Fibroblast of skin of left quadriceps (primary cell): ENCODE results near the gene TAS2R31.
"Not testable (repeated sequence)": the region's sequence is repeated elsewhere in the genome, so short reads cannot be mapped to it uniquely, and the experiment has no call there.

ENCODE experiments used
- DNase-seq, 2 experiments: peaks; one replicate each; pipeline ENCODE4 v3.0.0-alpha.2; 2013; ENCODE audit warnings: low read depth in 2 of 2

TAS2R31 gene, protein sequence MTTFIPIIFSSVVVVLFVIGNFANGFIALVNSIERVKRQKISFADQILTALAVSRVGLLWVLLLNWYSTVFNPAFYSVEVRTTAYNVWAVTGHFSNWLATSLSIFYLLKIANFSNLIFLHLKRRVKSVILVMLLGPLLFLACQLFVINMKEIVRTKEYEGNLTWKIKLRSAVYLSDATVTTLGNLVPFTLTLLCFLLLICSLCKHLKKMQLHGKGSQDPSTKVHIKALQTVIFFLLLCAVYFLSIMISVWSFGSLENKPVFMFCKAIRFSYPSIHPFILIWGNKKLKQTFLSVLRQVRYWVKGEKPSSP

DNA sequence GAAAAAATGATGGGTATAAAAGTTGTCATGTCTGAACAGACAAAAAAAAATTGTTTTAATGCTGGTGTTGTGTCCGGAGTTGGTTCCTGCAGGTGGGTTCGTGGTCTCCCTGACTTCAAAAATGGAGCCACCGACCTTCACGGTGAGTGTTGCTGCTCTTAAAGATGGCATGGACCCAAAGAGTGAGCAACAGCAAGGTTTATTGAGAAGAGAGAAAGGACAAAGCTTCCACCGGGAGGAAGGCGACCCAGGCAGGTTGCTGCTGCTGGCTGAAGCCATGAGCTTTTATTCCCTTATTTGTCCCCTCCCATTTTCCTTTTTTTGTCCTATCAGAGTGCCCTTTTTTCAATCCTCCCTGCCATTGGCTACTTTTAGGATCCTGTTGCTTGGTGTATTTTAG, at the start of gene TAS2R31:
Gene TAS2R31, minus strand, starts transcription at position 101 of the 400 bp plus-strand sequence. Its CDS starts 72 bp downstream, at position 29.
- DNase-seq: no peak

DNA sequence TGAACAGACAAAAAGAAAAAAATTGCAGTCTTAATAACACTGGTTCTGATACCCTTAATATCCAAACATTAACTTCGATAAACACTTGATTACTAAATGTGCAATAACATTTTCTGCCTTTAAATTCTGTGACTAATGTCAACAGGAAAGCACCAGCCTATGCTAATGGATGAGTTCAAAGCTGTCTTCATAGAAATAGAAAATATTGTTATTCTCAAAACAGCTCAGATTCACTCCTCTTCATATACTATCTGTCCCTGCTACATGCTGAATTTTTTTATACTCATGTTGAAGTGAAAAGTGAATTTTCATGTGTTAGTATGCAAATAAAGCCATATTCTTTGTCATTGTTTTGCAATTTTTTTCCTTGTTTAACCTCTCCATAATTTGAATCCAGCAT, 47.0 kb upstream of the TAS2R31 start:
- DNase-seq: no peak

DNA sequence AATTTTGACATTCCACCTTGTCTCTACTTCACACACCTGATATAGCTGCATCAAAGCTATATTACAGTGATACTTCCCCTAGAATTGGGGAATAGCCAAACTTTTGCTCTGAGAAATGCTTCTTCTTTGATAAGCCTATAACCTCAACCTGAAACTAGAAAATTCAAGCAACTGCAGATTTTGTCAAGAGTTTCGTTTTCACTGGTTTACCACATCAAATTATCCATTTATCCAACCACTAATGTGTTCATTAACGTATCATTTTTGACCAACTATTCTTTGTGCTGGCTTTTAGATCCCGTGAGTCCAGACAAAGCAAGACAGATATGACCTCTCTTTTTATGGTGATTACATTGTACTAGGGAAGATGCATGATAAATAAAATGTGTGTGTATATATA, 44.4 kb upstream of the TAS2R31 start:
- DNase-seq: no peak

DNA sequence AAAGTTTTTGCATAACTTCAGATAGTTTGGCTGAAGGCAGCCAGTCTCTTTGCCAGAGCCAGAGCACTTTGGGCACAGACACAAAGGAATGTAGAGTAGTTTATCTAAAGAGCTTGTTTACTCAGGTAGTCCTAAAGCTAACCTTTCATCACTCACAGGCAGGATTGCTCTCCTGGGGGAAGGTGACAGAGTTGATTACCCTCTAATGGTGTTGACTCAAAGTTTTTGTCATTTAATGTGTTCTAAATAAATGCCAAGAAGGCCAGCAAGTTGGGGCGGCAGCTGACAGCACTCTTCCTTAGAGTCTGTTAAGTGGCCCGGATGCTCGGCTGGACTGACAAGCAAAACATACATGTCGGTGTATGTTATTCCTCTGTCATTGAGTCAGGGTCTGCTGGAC, 40.2 kb upstream of the TAS2R31 start:
- DNase-seq: no peak

DNA sequence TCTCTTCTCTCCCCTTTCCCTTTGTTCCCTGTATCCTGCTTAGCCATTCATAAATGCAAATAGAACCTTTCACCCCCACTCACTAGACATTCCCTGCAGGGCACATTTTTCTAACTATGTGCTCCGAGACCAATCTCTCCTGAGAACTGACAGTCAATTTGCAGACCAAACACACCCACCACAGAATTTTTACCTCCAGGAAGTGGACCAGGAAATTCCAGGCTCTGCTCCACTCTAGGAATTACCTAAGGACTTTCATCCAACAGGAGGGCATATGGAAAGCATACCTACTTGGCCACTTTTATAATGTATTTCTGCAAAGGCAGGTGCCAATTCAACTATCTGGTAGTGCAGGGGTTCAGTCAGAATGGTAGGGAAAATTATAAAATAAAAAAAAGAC, 39.8 kb upstream of the TAS2R31 start:
- no peak for DNase-seq

DNA sequence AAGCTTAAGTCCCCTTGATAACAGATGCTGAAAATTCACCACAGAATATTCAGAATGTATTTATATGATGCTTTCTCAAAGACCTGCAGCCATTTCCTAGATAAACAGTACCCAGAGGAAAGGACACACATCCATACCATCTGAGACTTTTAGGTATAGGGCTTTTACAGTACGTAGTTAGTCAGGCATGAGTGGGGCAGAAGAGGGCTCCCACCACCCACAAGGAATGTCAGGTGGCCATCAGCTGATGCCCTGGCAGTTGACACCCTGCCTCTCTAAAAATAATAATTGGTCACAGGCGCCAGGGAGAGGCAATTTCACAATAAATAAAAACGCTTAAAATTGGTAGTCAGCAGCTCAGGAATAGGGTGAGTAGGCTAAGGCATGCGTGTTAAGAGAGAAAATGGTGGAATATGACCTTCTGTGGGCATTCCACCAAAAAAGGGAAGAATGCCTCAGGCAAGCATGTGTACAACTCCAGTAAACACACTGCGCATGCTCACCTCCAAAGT, 38.7 kb upstream of the TAS2R31 start:
- no peak for DNase-seq

DNA sequence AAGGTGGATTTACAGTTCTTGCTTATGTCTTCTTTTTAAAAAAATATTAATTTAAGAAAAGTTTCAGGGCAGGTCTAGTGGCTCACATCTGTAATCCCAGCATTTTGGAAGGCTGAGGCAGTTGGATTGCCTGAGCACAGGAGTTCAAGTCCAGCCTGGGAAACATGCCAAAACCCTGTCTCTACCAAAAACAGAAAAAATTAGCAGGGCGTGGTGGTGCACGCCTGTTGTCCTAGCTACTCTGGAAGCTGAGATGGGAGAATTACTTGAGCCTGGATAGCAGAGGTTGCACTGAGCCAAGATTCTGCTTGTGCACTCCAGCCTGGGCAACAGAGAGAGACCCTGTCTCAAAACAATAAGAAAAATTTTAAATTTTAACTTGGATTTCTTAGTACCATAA, 36.3 kb upstream of the TAS2R31 start:
- DNase-seq: no peak

DNA sequence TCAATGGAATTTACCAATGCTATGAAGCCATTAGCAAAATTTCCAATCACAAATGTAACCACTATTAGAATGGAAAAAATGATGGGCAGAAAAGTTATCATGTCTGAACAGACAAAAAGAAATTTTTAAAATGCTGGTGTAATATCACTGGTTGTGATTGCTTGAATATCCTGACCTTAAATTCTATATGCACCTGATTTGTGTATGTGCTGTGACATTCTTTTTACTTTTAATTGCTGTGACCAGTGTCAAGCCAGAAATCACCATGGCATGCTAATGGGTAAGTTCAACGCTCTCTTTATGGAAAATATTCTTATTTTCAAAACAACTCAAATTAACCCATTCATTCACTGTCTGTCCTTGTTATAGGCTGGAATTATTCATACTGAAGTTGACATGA, 31.0 kb upstream of the TAS2R31 start, which contains the start of gene TAS2R46:
Gene TAS2R46, minus strand, starts transcription at position 101 of the 400 bp plus-strand sequence. Its CDS starts 0 bp downstream, at position 101.
- DNase-seq: not testable (repeated sequence)

DNA sequence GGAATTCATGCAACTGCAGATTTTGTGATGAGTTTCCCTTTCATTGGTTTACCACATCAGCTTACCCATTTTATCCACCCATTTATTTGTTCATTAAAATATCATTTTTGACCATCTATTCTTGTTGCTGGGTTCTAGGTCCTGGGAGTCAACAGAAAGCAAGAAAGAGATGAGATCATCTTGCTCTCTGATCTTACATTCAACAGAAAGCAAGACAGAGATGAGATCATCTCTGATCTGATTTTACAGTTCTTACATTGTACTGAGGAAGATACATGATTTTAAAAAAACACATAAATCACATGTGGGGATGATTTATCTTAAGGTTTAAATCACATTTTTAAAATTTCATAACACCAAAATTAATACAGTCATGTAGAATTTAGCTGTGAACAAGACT, 28.6 kb upstream of the TAS2R31 start:
- DNase-seq: no peak

DNA sequence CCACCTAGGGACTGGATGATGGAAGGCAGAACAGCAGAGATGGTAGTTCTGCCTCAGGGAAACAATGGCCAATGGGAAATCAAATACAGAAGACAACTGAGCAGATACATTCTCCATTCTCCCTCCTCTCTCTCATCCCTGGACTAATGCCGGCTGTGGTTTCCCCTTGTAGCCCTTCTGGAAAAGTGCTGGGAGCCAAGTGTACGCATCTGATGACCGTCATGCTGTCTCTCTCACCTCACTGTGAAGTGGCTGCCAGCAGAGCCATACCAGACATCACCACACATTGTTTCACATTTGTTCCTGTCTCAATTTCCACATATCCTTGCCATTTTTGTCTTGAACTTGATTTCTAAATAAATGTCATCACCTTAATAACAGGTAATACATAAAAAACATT, 27.8 kb upstream of the TAS2R31 start:
- no peak for DNase-seq

DNA sequence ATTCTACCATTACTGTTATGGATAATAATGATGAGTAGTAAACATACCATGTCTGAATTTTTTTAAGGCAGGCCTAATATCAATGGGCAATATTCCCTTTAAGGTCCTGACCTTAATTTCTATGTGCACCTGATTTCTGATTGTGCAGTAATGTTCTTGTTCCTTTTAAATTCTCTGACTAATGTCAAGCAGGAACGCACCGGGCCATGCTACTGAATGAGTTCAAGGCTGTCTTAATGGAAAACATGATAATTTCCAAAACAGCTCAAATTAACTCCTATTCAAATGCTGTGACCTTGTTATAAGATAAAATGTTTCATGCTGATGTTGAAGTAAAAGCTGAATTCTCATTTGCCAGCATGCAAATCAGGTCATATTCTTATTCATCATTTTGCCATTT, 24.1 kb upstream of the TAS2R31 start:
- no peak for DNase-seq

DNA sequence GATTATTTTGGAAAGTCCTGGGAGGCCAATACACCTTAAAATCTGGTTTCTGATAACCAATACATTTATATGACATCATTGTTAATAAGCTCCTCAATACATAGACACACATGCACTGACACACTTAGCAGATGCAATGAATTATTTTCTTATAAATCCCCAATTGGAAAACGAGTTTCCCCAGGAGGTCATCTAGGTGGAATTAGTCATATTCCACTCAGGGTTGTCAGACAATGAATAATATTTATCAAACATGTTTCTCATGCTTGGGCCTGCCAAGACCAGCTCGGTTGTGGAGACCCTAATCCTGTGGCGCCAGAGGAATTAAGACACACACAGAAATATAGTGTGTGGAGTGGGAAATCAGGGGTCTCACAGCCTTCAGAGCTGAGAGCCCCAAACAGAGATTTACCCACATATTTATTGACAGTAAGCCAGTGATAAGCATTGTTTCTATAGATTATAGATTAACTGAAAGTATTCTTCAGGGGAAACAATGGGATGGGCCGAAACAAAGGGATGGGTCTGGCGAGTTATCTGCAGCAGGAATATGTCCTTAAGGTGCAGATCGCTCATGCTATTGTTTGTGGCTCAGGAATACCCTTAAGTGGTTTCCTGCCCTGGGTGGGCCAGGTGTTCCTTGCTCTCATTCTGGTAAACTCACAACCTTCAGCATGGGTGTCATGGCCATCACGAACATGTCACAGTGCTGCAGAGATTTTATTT, 18.8 kb upstream of the TAS2R31 start:
- DNase-seq: not testable (repeated sequence)

DNA sequence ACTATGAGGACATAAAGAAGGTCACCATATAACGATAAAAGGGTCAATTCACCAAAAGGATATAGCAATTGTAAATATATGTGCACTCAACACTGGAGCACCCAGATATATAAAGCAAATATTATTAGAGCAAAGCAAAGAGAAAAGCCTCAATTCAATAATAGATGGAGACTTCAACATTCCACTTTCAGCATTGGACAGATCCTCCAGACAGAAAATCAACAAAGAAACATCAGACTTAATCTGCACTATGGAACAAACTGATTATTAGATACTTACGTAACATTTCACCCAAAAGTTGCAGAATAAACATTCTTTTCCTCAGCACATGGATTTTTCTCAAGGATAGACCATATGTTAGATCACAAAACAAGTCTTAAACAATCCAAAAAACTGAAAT, 10.2 kb upstream of the TAS2R31 start:
- not testable (repeated sequence) for DNase-seq

DNA sequence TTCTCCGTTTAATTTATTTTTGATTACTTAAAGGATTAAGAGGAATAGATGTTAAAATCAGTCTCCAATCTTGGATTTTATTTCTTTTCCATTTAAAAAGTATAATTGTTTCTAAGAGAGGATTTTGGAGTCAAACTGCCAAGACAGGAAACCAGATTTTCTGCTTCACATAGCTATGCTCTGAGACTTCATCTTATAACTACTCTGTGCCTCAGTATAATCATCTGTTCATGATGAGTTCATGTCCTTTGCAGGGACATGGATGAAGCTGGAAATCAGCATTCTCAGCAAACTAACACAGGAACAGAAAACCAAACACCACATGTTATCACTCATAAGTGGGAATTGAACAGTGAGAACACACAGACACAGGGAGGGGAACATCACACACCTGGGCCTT, 9.0 kb upstream of the TAS2R31 start:
- no peak for DNase-seq

DNA sequence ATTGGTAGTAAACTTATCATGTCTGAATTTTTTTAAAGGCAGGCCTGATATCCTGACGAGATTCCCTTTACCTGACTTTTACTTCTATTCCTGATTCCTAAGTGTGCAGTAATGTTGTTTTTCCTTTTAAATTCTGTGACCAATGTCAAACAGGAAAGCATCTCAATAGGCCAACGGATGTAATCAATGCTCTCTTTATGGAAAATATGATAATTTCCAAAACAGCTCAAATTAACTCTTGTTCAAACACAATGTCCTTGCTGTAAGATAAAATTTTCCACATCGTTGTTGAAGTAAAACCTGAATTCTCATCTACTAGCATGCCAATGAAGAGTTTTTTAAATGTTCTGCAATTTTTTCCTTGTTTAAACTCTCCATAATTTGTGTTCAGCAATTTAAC, 8.0 kb upstream of the TAS2R31 start:
- DNase-seq: no peak

DNA sequence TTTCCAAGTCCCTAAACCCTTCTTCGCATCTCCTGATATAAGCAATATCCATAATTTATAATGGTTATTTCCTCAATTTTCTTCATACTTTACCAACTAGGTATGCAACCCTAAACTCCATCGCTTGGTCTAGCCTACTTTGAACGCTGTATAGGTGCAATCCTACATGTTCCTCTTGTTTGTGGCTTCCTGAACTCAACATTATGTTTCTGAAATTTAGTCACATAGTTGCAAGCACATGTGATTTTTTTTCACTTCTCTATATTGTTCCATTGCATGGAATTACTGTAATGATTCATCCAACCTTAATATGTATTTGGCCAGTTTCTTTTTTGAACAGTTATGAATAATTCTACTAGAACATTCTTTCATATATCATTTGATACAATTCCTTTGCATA, 2.8 kb upstream of the TAS2R31 start:
- DNase-seq: not testable (repeated sequence)

DNA sequence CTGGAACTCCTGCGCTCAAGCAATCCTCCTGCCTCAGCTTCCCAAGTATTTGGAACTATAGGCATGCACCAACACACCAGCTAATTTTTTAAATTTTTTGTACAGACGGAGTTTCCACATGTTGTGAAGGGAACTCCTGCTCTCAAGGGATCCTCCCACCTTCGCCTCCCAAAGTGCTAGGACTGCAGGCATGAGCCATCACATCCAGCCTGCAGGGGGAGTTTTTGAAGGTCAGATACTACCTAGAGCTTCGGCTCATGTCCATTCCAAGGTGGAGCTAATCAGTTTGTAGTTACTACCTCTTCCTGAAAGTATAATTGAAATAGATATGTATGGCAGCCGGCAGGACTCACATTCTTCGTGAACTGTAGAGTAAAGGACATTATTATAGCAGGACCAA, 5.1 kb downstream of the TAS2R31 start:
- no peak for DNase-seq

DNA sequence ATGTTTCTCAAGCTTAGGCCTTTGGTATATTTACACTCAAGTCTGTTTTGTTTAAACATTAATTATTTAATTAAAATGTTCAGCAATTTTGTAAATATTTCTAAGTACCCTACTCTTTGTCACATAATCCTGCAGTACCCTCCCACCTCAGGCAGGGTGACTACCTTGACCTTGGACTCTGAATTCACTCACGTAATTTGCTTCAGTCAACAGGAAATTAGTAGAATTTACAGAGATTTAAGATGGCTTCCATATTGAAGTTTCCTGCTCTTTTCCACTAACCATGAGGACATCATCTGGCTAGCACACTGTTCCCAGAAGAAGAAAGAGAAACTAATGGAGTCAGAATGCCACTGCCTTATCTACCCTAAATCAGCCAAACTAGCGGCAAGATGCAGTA, 7.8 kb downstream of the TAS2R31 start:
- DNase-seq: no peak

DNA sequence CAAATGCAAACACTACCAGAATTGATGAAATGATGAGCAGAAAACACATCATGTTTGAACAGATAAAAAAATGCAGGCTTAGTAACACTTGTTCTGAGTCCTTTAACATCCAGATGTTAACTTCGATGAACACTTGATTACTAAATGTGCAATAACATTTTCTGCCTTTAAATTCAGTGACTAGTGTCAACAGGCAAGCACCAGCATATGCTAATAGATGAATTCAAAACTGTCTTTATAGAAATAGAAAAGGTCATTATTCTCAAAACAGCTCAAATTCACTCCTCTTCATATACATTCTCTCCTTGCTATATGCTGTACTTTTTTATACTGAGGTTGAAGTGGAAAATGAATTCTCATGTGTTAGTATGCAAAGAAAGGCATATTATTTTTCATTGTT, 8.7 kb downstream of the TAS2R31 start, which contains the start of gene TAS2R19:
Gene TAS2R19, minus strand, starts transcription at position 101 of the 400 bp plus-strand sequence. Its CDS starts 49 bp downstream, at position 52.
- no peak for DNase-seq

DNA sequence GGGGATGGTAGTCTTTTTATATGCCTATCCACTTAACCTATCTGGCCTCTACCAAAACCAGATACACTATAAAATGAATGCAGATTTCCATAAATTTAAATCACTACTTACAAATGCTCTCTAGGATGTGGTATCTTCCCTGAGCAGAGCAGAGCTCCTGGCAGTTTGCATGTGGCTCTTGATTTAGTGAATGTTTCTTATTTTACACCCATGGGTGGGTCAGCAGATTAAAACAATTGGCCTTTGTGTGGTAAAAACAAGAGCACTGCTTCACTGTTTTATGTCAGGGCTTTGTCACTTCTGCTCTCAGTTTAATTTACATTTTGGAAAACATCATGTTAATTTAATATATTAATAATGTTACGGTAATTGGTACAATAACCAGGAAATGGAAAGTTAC, 14.3 kb downstream of the TAS2R31 start:
- no peak for DNase-seq

DNA sequence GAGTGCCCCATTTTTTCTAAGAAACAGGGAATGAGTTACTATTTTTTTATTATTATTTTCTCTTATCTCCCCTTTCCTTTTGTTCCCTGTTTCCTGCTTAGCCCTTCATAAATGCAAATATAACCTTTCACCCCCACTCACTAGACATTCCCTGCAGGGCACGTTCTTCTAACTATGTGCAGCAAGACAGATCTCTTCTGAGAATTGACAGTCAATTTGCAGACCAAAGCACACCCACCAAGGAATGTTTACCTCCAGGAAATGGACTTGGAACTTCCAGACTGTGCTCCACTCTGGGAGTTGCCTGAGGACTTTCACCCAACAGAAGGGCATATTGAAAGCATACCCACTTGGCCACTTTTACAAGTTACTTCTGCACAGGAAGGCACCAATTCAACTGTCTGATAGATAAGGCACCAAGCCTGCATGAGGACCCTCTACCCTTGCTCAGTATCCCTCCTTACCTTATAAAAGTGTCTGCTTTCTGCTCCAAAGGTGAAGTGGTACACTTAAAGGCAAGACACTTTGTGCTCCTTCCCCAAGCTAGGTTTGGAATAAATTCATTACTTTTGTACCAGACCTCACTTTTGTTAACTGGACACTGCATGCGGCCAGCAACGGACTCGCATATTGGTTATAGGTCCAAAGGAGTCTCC, 15.3 kb downstream of the TAS2R31 start:
- no peak for DNase-seq

DNA sequence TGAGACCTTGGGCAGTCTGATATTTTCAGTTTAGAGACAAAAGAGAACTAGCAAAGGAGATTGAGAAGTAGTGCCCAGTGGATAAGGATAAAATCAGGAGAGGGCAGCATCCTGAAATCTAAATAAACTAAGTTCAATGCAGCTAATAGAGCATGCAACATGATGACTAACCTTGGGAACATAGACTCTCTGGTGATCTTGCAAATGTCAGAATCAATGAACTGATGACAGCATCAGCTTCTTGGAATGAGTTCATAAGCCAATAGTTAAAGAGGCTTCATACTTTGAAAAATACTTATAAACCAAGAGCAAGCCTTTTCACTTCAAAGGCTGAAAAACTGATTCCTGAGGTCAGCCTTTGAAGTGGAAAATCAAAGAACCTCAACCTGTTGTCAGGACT, 17.0 kb downstream of the TAS2R31 start:
- no peak for DNase-seq
